ENCODE data around the gene TALDO1.

GRCh38 chr11:707817-708420 lies 39.3 kb upstream of the TALDO1 start:
- TF ChIP-seq POLR2AphosphoS5 (IDR thresholded peaks at IDR 0.05; ENCODE audit: low read depth, low read length) (no peak), EZH2 (IDR thresholded peaks at IDR 0.05; ENCODE audit: low read depth, low read length, severe bottlenecking) (no peak), BRCA1 (IDR thresholded peaks at IDR 0.05; ENCODE audit: low read depth, low read length) (no peak), RFX5 (IDR thresholded peaks at IDR 0.05; ENCODE audit: borderline replicate concordance, low read depth, low read length) (no peak), POLR2A (IDR thresholded peaks at IDR 0.05; ENCODE audit: control extremely low read depth in 1 of 2, low read depth in 2 of 2, low read length in 2 of 2) (no peak)

Data from H1 (cell line).